ENCODE results near the gene TBC1D13. TPM values are rescaled to one million over a fixed set of nuclear protein-coding genes. Genes with fewer than 3 reads are reported as not detected.

The TBC1D13 gene
- total and polyA plus RNA-seq, 10 of the 15 experiments (the other 5 are each of a cell fraction or from before 2014, with no cell fraction given), result 3.0 to 23.1 (median 16.5) TPM

GRCh38 chr9:128808543-128808942, 21.5 kb downstream of the TBC1D13 start (continued):
- TF ChIP-seq PAX8 (IDR thresholded peaks at IDR 0.05) (no peak), ZBTB40 (IDR thresholded peaks at IDR 0.05; ENCODE audit: borderline replicate concordance) (no peak)

- POLR2A ChIA-PET, result interaction anchor here (0.6 kb wide), 1 partner anchor 9 kb away, joined by 5 read pairs; the partner anchor contains the start of gene ENDOG
- TF ChIP-seq DPF2 (IDR thresholded peaks at IDR 0.05), result no peak
- TF ChIP-seq EP300 (IDR thresholded peaks at IDR 0.05; ENCODE audit: borderline replicate concordance in 1 of 2, control insufficient read depth in 1 of 2, low read depth in 2 of 2, low read length in 2 of 2), result no peak
- TF ChIP-seq TCF12 (IDR thresholded peaks at IDR 0.05; ENCODE audit: low read depth, low read length), result no peak
- no peak for TF ChIP-seq SMAD1 (IDR thresholded peaks at IDR 0.05; ENCODE audit: low read depth, partially characterized antibody)
- no peak for TF ChIP-seq SPI1 (IDR thresholded peaks at IDR 0.05; ENCODE audit: borderline replicate concordance, insufficient read depth, low read depth, low read length)
- TF ChIP-seq RAD51 (IDR thresholded peaks at IDR 0.05), result no peak
- no peak for TF ChIP-seq SIX5 (IDR thresholded peaks at IDR 0.05; ENCODE audit: low read depth, low read length, severe bottlenecking)
- TF ChIP-seq RELA (IDR thresholded peaks at IDR 0.05; ENCODE audit: borderline replicate concordance, partially characterized antibody), result no peak
- no peak for TF ChIP-seq EZH2 (IDR thresholded peaks at IDR 0.05; ENCODE audit: borderline replicate concordance, control insufficient read depth, low read depth, low read length)
- TF ChIP-seq SREBF2 (IDR thresholded peaks at IDR 0.05; ENCODE audit: low read length), result no peak
- TF ChIP-seq SP1 (IDR thresholded peaks at IDR 0.05; ENCODE audit: low read depth, low read length), result no peak
- no peak for TF ChIP-seq NR2F1 (conservative IDR thresholded peaks at IDR 0.05)
- no peak for TF ChIP-seq HSF1 (IDR thresholded peaks at IDR 0.05; ENCODE audit: low read depth, low read length)
- no peak for TF ChIP-seq RBBP5 (conservative IDR thresholded peaks at IDR 0.05)
- TF ChIP-seq, protein P1, sequence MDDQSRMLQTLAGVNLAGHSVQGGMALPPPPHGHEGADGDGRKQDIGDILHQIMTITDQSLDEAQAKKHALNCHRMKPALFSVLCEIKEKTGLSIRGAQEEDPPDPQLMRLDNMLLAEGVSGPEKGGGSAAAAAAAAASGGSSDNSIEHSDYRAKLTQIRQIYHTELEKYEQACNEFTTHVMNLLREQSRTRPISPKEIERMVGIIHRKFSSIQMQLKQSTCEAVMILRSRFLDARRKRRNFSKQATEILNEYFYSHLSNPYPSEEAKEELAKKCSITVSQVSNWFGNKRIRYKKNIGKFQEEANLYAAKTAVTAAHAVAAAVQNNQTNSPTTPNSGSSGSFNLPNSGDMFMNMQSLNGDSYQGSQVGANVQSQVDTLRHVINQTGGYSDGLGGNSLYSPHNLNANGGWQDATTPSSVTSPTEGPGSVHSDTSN (IDR thresholded peaks at IDR 0.05; ENCODE audit: insufficient replicate concordance, low read depth, low read length), result no peak
Measured at GRCh38 chr9:128809036-128809599, 22.1 kb downstream of the TBC1D13 start.

More at GRCh38 chr9:128809036-128809599, 22.1 kb downstream of the TBC1D13 start:
- Histone ChIP-seq H3K36me3 (ENCODE audit: control insufficient read depth in 2 of 2, insufficient read depth in 2 of 2, low read length in 1 of 2) (peaks cover 10 to 17% of the 10 kb centered on the region in 2 experiments; a peak in 3 of 4 replicates), H3K27me3 (replicated peaks in 1 of 2; ENCODE audit: control insufficient read depth in 2 of 2, insufficient read depth in 2 of 2, low read length in 1 of 2) (no peaks in the 10 kb centered on the region), H2AFZ (ENCODE audit: control insufficient read depth, low read depth, low read length) (no peak overlapping the region), H3K27ac (ENCODE audit: control insufficient read depth, insufficient read depth) (no peak overlapping the region), H3K4me2 (ENCODE audit: control insufficient read depth, insufficient read depth) (no peak overlapping the region), H3K9me3 (replicated peaks; ENCODE audit: control insufficient read depth, insufficient read depth, low read length) (no peaks in the 10 kb centered on the region), H3K79me2 (ENCODE audit: control insufficient read depth, insufficient read depth, low read length) (no peaks in the 10 kb centered on the region), H3K4me3 (no peak overlapping the region), H4K20me1 (ENCODE audit: control insufficient read depth, insufficient read depth) (no peaks in the 10 kb centered on the region), H3K9ac (ENCODE audit: control insufficient read depth, insufficient read depth, low read length) (no peak overlapping the region), H3K4me1 (ENCODE audit: control insufficient read depth, insufficient read depth, low read length) (no peaks in the 10 kb centered on the region)
- DNase-seq (ENCODE audit: low read depth, low spot score) (no peak), FAIRE-seq (no peak), ATAC-seq (no peak)
- in situ Hi-C loops (cut with MboI), result no loop called here
- ChIA-PET CTCF (interaction anchor here (0.5 to 1.2 kb wide), 2 partner anchors 9 to 433 kb away, joined by 4 to 5 read pairs; partner anchors contain the start of gene ENDOG), SMC1A (ENCODE audit: uncharacterized antibody, unreplicated experiment) (no interaction called here), RAD21 (ENCODE audit: unreplicated experiment) (no interaction called here)
- BruUV-seq (replicated peaks), result no TSS peak
- 96% methylated on average over 12 of the region's 12 CpGs for WGBS (ENCODE audit: insufficient coverage, insufficient replicate concordance, low lambda C conversion rate, missing lambda C conversion rate)
- intact Hi-C loops (cut with micrococcal nuclease; ENCODE audit: unreplicated experiment), result no loop called here
